NCI-H345 (cell line): ENCODE measurements around the gene CD81.

Experiments used
- DNase-seq: peaks from one replicate; lab custom pipeline; 2025; lab: John Stamatoyannopoulos, UW

CD81 gene

GRCh38 chr11:2404735-2405196 is 27.7 kb downstream of the CD81 start:
- DNase-seq, result no peak

GRCh38 chr11:2406451-2406850 is 29.3 kb downstream of the CD81 start:
- no peak for DNase-seq

GRCh38 chr11:2406878-2407410 is 29.8 kb downstream of the CD81 start:
- no peak for DNase-seq

- DNase-seq, result no peak
These were observed 31.6 kb downstream of the CD81 start for GRCh38 chr11:2408671-2409070.

- no peak for DNase-seq
These were observed 32.0 kb downstream of the CD81 start for GRCh38 chr11:2409126-2409525.

GRCh38 chr11:2409611-2410468 is 32.7 kb downstream of the CD81 start:
- no peak for DNase-seq

GRCh38 chr11:2410616-2411015 is 33.5 kb downstream of the CD81 start:
- no peak for DNase-seq

GRCh38 chr11:2411446-2412305 is 34.6 kb downstream of the CD81 start:
- no peak for DNase-seq

GRCh38 chr11:2412323-2412722 is 35.2 kb downstream of the CD81 start:
- DNase-seq, result no peak

- peak; percentile 9 for DNase-seq
These were observed 36.9 kb downstream of the CD81 start for GRCh38 chr11:2413742-2414579.

- DNase-seq, result no peak
These were observed 37.5 kb downstream of the CD81 start for GRCh38 chr11:2414616-2415015.

- no peak for DNase-seq
These were observed 38.1 kb downstream of the CD81 start for GRCh38 chr11:2415171-2415570.

- no peak for DNase-seq
These were observed 38.7 kb downstream of the CD81 start for GRCh38 chr11:2415601-2416380.

- DNase-seq, result no peak
These were observed 39.7 kb downstream of the CD81 start for GRCh38 chr11:2416765-2417164.

- no peak for DNase-seq
These were observed 41.0 kb downstream of the CD81 start for GRCh38 chr11:2417856-2418692.

GRCh38 chr11:2418693-2419360 is 41.7 kb downstream of the CD81 start:
- no peak for DNase-seq

GRCh38 chr11:2419638-2420501 is 42.8 kb downstream of the CD81 start:
- DNase-seq, result peak; percentile 71

GRCh38 chr11:2420502-2421225 is 43.6 kb downstream of the CD81 start:
- DNase-seq, result peak; percentile 80
